Measurements from ENCODE around the gene TRDMT1. TPM values are rescaled to one million over a fixed set of nuclear protein-coding genes. Genes with fewer than 3 reads are reported as not detected.
A peak's percentile ranks its signal among the peaks of the same experiment; 100 is the strongest.

TRDMT1 gene
- total RNA-seq, 1 experiment from 2014 or later = 20.2 TPM

GRCh38 chr10:17228091-17229015 is 26.9 kb upstream of the TRDMT1 start, which contains the start of gene VIM:
Gene VIM, plus strand, starts transcription at chr10:17228241. Its CDS starts 1,182 bp downstream, at chr10:17229423.
- H2AK5ac ChIP-seq (ENCODE audit: insufficient read length, low read length) = no peak within 1 kb of the TSS
- no peaks in the 10 kb centered on the region for H3K79me1 ChIP-seq (ENCODE audit: insufficient read depth, low read depth, low read length, poor library complexity, severe bottlenecking)
- H3K14ac ChIP-seq (ENCODE audit: insufficient read depth, low read length) = no peak within 1 kb of the TSS
- H3K23me2 ChIP-seq (ENCODE audit: insufficient read length, low read depth, low read length, poor library complexity, severe bottlenecking) = peaks cover 16% of the 10 kb centered on the region
- DNase-seq = peak; percentile 87
- H2BK120ac ChIP-seq (ENCODE audit: low read depth, low read length, poor library complexity, severe bottlenecking) = no peak within 1 kb of the TSS
- H3K4ac ChIP-seq (ENCODE audit: low read depth, low read length) = no peak within 1 kb of the TSS
- Mint-ChIP-seq H3K4me1 (peaks cover 29 to 33% of the 10 kb centered on the region in 2 experiments), H3K27me3 (ENCODE audit: low read depth) (peaks cover 28% of the 10 kb centered on the region), H3K36me3 (ENCODE audit: insufficient read depth in 1 of 3, low read depth in 3 of 3) (peaks cover 4 to 23% (median 16%) of the 10 kb centered on the region in 3 experiments; a peak in 6 of 7 replicates), H3K27ac (peak within 1 kb of the TSS in 1 of 3 experiments; percentile 57; a peak in 3 of 7 replicates), H3K9me3 (no peaks in the 10 kb centered on the region; a peak in 1 of 5 replicates), H3K4me3 (peak within 1 kb of the TSS; percentile 74 to 85)
- H3K27ac ChIP-seq (ENCODE audit: insufficient read length, low read depth, low read length) = no peak within 1 kb of the TSS
- H4K5ac ChIP-seq (ENCODE audit: insufficient read length, low read depth, low read length) = no peak within 1 kb of the TSS
- H3K9me3 ChIP-seq (ENCODE audit: control insufficient read depth, low read depth, low read length) = no peaks in the 10 kb centered on the region
- H2AFZ ChIP-seq (ENCODE audit: low read length) = no peak within 1 kb of the TSS
- no peak within 1 kb of the TSS for H4K91ac ChIP-seq (ENCODE audit: insufficient read length, low read depth, low read length)
- H3K4me1 ChIP-seq (ENCODE audit: insufficient read depth, low read length) = peaks cover 4% of the 10 kb centered on the region; the same call in 1 of the 2 replicates
- H3K9ac ChIP-seq (ENCODE audit: extremely low read depth, insufficient read length, low read length) = no peak within 1 kb of the TSS
- peak within 1 kb of the TSS; percentile 85 for H3K4me2 ChIP-seq (ENCODE audit: insufficient read depth, insufficient read length, low read length)
- H2BK5ac ChIP-seq (ENCODE audit: insufficient read length, low read length) = no peak within 1 kb of the TSS
- no peak within 1 kb of the TSS for H3K18ac ChIP-seq (ENCODE audit: insufficient read length, low read depth, low read length)
- WGBS (ENCODE audit: extremely low coverage, insufficient read length, low lambda C conversion rate) = no CpG with 5 or more reads among the region's 77 CpGs
- no peak within 1 kb of the TSS for H2BK12ac ChIP-seq (ENCODE audit: insufficient read length, low read depth, low read length)
- H4K8ac ChIP-seq (replicated peaks; ENCODE audit: insufficient read length, low read depth, low read length) = no peak within 1 kb of the TSS
- H4K20me1 ChIP-seq (ENCODE audit: control insufficient read depth, insufficient read depth, insufficient read length) = no peaks in the 10 kb centered on the region
- peaks cover 7% of the 10 kb centered on the region; the same call in 1 of the 2 replicates for H3K27me3 ChIP-seq (ENCODE audit: insufficient read depth, low read length)
- no peaks in the 10 kb centered on the region for H3K79me2 ChIP-seq (ENCODE audit: insufficient read depth, low read length)
- H3K56ac ChIP-seq (ENCODE audit: insufficient read length, low read depth, low read length) = no peak within 1 kb of the TSS
- no peak within 1 kb of the TSS for H3K23ac ChIP-seq (ENCODE audit: insufficient read length, low read depth, low read length)
- TF ChIP-seq CTCF (conservative IDR thresholded peaks at IDR 0.05) = no peak
- no peak within 1 kb of the TSS for H3T11ph ChIP-seq (ENCODE audit: low read length)
- no peak within 1 kb of the TSS for H2BK15ac ChIP-seq (ENCODE audit: low read depth, low read length)
- no peak within 1 kb of the TSS for H2BK20ac ChIP-seq (ENCODE audit: low read depth, low read length, poor library complexity, severe bottlenecking)

All from H9 (cell line).